ENCODE results near the gene TMEM115.

The TMEM115 gene

GRCh38 chr3:50390508-50391224 is 31.3 kb upstream of the TMEM115 start:
- H3K36me3 ChIP-seq (ENCODE audit: control insufficient read depth, insufficient read depth, low read length): no peaks in the 10 kb centered on the region
- H3K4me3 ChIP-seq (ENCODE audit: insufficient read depth, low read depth, low read length): no peak overlapping the region
- H3K27ac ChIP-seq (ENCODE audit: insufficient read depth, low read depth, low read length, poor library complexity, severe bottlenecking): no peak overlapping the region
- no peaks in the 10 kb centered on the region for H3K27me3 ChIP-seq (ENCODE audit: control insufficient read depth, insufficient read depth, low read length, poor library complexity, severe bottlenecking)
- 91 to 94% methylated on average over 12 of the region's 12 CpGs for WGBS, 2 experiments
- H3K9me3 ChIP-seq (ENCODE audit: control insufficient read depth, low read length): no peaks in the 10 kb centered on the region
- H3K4me1 ChIP-seq (ENCODE audit: control insufficient read depth, insufficient read depth, low read length): no peaks in the 10 kb centered on the region

DNA sequence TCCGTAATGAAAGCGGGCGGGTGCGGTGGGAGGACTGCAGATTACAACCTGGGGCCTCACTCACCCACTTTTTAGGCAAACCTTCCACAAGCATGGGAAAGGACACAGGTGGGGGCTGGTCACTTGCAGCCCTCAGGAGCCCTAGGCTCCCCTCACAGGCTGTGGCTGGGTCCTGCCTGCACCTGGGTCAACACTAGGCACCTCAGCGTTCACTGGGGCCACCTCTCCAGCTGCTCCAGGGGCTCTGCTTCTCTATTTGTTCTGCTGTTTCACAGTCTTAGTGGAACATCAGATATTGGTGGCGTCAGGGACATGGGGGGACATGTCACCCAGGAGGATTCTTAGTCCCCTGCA is 30.1 kb upstream of the TMEM115 start:
- no peak overlapping the region for H3K27ac ChIP-seq (ENCODE audit: insufficient read depth, low read depth, low read length, poor library complexity, severe bottlenecking)
- H3K27me3 ChIP-seq (ENCODE audit: control insufficient read depth, insufficient read depth, low read length, poor library complexity, severe bottlenecking): no peaks in the 10 kb centered on the region
- WGBS, 2 experiments: 92 to 94% methylated on average over 6 of the region's 6 CpGs
- no peak overlapping the region for H3K4me3 ChIP-seq (ENCODE audit: insufficient read depth, low read depth, low read length)
- H3K36me3 ChIP-seq (ENCODE audit: control insufficient read depth, insufficient read depth, low read length): no peaks in the 10 kb centered on the region
- H3K9me3 ChIP-seq (ENCODE audit: control insufficient read depth, low read length): no peaks in the 10 kb centered on the region
- no peaks in the 10 kb centered on the region for H3K4me1 ChIP-seq (ENCODE audit: control insufficient read depth, insufficient read depth, low read length)

- no peak overlapping the region for H3K27ac ChIP-seq (ENCODE audit: insufficient read depth, low read depth, low read length, poor library complexity, severe bottlenecking)
- H3K4me1 ChIP-seq (ENCODE audit: control insufficient read depth, insufficient read depth, low read length): no peaks in the 10 kb centered on the region
- H3K36me3 ChIP-seq (ENCODE audit: control insufficient read depth, insufficient read depth, low read length): no peaks in the 10 kb centered on the region
- H3K4me3 ChIP-seq (ENCODE audit: insufficient read depth, low read depth, low read length): no peak overlapping the region
- H3K9me3 ChIP-seq (ENCODE audit: control insufficient read depth, low read length): no peaks in the 10 kb centered on the region
- WGBS, 2 experiments: 83 to 86% methylated on average over 21 to 22 of the region's 22 CpGs
- no peaks in the 10 kb centered on the region for H3K27me3 ChIP-seq (ENCODE audit: control insufficient read depth, insufficient read depth, low read length, poor library complexity, severe bottlenecking)
These were observed 29.5 kb upstream of the TMEM115 start for GRCh38 chr3:50388720-50389413.

GRCh38 chr3:50388016-50388719 is 28.8 kb upstream of the TMEM115 start:
- Histone ChIP-seq H3K9me3 (ENCODE audit: control insufficient read depth, low read length) (no peaks in the 10 kb centered on the region), H3K27ac (ENCODE audit: insufficient read depth, low read depth, low read length, poor library complexity, severe bottlenecking) (no peak overlapping the region), H3K36me3 (ENCODE audit: control insufficient read depth, insufficient read depth, low read length) (no peaks in the 10 kb centered on the region), H3K4me1 (ENCODE audit: control insufficient read depth, insufficient read depth, low read length) (no peaks in the 10 kb centered on the region), H3K4me3 (ENCODE audit: insufficient read depth, low read depth, low read length) (no peak overlapping the region), H3K27me3 (ENCODE audit: control insufficient read depth, insufficient read depth, low read length, poor library complexity, severe bottlenecking) (no peaks in the 10 kb centered on the region)
- WGBS, 2 experiments: 80 to 81% methylated on average over 25 of the region's 25 CpGs

DNA sequence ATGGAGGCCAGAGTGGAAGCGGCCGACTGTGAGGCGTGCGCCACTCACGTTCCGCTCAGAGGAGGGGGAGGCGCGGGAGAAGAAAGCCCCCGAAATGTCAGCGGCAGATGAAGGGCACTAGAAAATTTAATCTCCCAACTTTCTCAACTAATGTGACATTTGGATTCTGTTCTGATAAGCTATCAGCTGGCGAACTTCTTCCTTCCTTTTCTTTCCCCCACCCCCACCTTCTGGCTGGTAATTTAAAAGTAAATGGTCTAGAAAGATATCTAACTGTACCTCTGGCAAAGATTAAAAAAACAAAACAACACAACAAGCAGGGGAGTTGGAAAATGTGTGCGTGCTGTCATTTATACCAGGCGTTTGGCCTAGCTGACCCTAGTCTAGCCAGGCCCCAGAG is 26.4 kb upstream of the TMEM115 start:
- Histone ChIP-seq H3K4me1 (ENCODE audit: control insufficient read depth, insufficient read depth, low read length) (no peaks in the 10 kb centered on the region), H3K4me3 (ENCODE audit: insufficient read depth, low read depth, low read length) (no peak overlapping the region), H3K36me3 (ENCODE audit: control insufficient read depth, insufficient read depth, low read length) (no peaks in the 10 kb centered on the region), H3K27me3 (ENCODE audit: control insufficient read depth, insufficient read depth, low read length, poor library complexity, severe bottlenecking) (no peaks in the 10 kb centered on the region), H3K9me3 (ENCODE audit: control insufficient read depth, low read length) (no peaks in the 10 kb centered on the region), H3K27ac (ENCODE audit: insufficient read depth, low read depth, low read length, poor library complexity, severe bottlenecking) (no peak overlapping the region)
- WGBS, 2 experiments: 92% methylated on average over 12 to 13 of the region's 13 CpGs

GRCh38 chr3:50383750-50384149 is 24.4 kb upstream of the TMEM115 start:
- Histone ChIP-seq H3K36me3 (ENCODE audit: control insufficient read depth, insufficient read depth, low read length) (no peaks in the 10 kb centered on the region), H3K27me3 (ENCODE audit: control insufficient read depth, insufficient read depth, low read length, poor library complexity, severe bottlenecking) (no peaks in the 10 kb centered on the region), H3K9me3 (ENCODE audit: control insufficient read depth, low read length) (no peaks in the 10 kb centered on the region), H3K4me3 (ENCODE audit: insufficient read depth, low read depth, low read length) (no peak overlapping the region), H3K27ac (ENCODE audit: insufficient read depth, low read depth, low read length, poor library complexity, severe bottlenecking) (no peak overlapping the region), H3K4me1 (ENCODE audit: control insufficient read depth, insufficient read depth, low read length) (no peaks in the 10 kb centered on the region)
- WGBS, 2 experiments: 90 to 94% methylated on average over 6 of the region's 6 CpGs

- Histone ChIP-seq H3K36me3 (ENCODE audit: control insufficient read depth, insufficient read depth, low read length) (no peaks in the 10 kb centered on the region), H3K27me3 (ENCODE audit: control insufficient read depth, insufficient read depth, low read length, poor library complexity, severe bottlenecking) (no peaks in the 10 kb centered on the region), H3K27ac (ENCODE audit: insufficient read depth, low read depth, low read length, poor library complexity, severe bottlenecking) (no peak overlapping the region), H3K4me3 (ENCODE audit: insufficient read depth, low read depth, low read length) (no peak overlapping the region), H3K4me1 (ENCODE audit: control insufficient read depth, insufficient read depth, low read length) (no peaks in the 10 kb centered on the region), H3K9me3 (ENCODE audit: control insufficient read depth, low read length) (no peaks in the 10 kb centered on the region)
- WGBS, 2 experiments: 90 to 91% methylated on average over 12 of the region's 12 CpGs
These were observed 23.4 kb upstream of the TMEM115 start for GRCh38 chr3:50382722-50383121.

DNA sequence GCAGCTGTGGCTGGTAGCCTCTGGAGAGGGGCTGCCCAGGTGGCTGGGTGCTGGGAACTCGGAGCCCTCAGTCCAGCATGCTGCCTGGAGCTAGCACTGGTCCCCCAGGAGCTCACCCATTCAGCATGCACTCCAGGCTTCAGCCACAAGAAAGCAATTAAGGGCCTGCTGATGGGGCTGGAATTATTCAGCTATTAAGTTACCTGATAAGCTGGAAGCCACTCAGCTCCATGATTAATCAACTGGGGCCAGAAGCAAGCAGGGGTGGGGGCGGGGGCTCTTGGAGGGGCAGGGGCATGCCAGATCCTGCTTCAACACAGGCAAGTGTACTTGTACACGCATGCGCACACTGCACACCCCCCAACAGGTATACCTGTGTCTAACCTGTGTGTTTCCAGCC is 22.1 kb upstream of the TMEM115 start:
- no peaks in the 10 kb centered on the region for H3K9me3 ChIP-seq (ENCODE audit: control insufficient read depth, low read length)
- no peaks in the 10 kb centered on the region for H3K36me3 ChIP-seq (ENCODE audit: control insufficient read depth, insufficient read depth, low read length)
- H3K27ac ChIP-seq (ENCODE audit: insufficient read depth, low read depth, low read length, poor library complexity, severe bottlenecking): no peak overlapping the region
- no peaks in the 10 kb centered on the region for H3K4me1 ChIP-seq (ENCODE audit: control insufficient read depth, insufficient read depth, low read length)
- H3K4me3 ChIP-seq (ENCODE audit: insufficient read depth, low read depth, low read length): no peak overlapping the region
- WGBS, 2 experiments: 92 to 95% methylated on average over 4 of the region's 4 CpGs
- H3K27me3 ChIP-seq (ENCODE audit: control insufficient read depth, insufficient read depth, low read length, poor library complexity, severe bottlenecking): no peaks in the 10 kb centered on the region

DNA sequence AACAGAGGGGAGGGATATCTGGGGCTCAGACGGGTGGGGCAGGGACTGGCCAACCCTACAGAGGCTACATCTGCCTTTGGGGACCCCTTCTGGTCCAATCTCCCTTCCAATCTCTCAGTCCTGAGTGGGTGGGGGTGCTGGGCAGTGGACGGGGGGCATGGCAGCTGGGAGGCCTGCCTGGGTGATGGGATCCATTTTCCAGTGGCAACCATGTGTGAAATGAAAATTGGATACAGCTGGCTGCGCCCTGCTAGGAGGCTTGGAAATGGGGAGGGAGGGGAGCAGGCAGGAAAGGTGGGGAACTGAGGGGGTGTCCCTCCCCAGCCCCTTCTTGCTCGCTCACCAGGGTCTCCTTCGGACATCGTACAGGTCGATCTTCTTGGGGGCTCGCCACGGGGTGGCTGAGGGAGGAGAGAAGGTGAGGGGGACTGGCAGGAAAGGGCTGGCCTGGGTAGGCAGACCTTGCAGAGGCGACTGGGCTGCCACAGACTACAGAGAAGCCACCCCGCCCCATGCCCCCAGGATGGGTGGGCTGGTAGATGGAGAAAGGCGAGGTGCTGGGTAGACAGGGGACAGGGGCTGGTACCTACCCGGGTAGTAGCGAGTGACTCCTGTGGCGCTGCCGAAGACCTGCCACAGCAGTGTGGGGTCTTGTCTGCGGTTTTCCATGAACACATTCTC is 21.2 kb upstream of the TMEM115 start:
- WGBS, 2 experiments: 91 to 92% methylated on average over 17 of the region's 17 CpGs
- H3K4me3 ChIP-seq (ENCODE audit: insufficient read depth, low read depth, low read length): no peak overlapping the region
- no peaks in the 10 kb centered on the region for H3K36me3 ChIP-seq (ENCODE audit: control insufficient read depth, insufficient read depth, low read length)
- H3K27ac ChIP-seq (ENCODE audit: insufficient read depth, low read depth, low read length, poor library complexity, severe bottlenecking): no peak overlapping the region
- H3K27me3 ChIP-seq (ENCODE audit: control insufficient read depth, insufficient read depth, low read length, poor library complexity, severe bottlenecking): no peaks in the 10 kb centered on the region
- no peaks in the 10 kb centered on the region for H3K9me3 ChIP-seq (ENCODE audit: control insufficient read depth, low read length)
- no peaks in the 10 kb centered on the region for H3K4me1 ChIP-seq (ENCODE audit: control insufficient read depth, insufficient read depth, low read length)

DNA sequence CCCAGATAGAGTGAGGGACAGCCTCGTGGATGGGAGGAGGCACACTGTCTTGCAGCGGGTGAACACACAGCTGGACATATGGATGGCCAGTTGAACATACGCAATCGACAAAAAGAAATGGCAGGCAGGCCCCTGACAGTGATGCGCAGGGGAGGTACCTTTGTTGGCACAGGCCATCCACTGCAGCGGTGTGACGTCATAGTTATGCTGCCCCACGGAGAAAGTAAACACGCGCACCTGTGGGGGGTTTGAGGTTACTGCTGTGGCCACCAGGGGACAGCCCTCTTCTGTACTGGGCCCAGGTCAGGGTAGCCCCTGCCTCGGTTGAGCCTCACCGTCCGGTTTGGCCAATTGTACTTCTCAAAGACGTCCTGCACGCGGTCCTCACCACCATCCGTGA is 19.4 kb upstream of the TMEM115 start:
- no peak overlapping the region for H3K4me3 ChIP-seq (ENCODE audit: insufficient read depth, low read depth, low read length)
- 93% methylated on average over 17 of the region's 17 CpGs for WGBS, 2 experiments

More for the DNA sequence above, 19.4 kb upstream of the TMEM115 start:
- H3K27ac ChIP-seq (ENCODE audit: insufficient read depth, low read depth, low read length, poor library complexity, severe bottlenecking): no peak overlapping the region
- H3K9me3 ChIP-seq (ENCODE audit: control insufficient read depth, low read length): no peaks in the 10 kb centered on the region
- H3K36me3 ChIP-seq (ENCODE audit: control insufficient read depth, insufficient read depth, low read length): no peaks in the 10 kb centered on the region
- H3K27me3 ChIP-seq (ENCODE audit: control insufficient read depth, insufficient read depth, low read length, poor library complexity, severe bottlenecking): no peaks in the 10 kb centered on the region
- peaks cover 11% of the 10 kb centered on the region for H3K4me1 ChIP-seq (ENCODE audit: control insufficient read depth, insufficient read depth, low read length)
